RWPE2 (cell line): Measurements from ENCODE around the gene NEDD4L.

Source experiments
- ATAC-seq: fragments of 200-7000 bp; cut with Tn5 transposase; 3 replicates; pipeline ENCODE4 v1.9.1; 2021; ENCODE audit warnings: low read depth
- DNase-seq: peaks from one replicate; pipeline ENCODE4 v3.0.0-alpha.2; 2020; ENCODE audit warnings: low spot score
- H3K27ac ChIP-seq: fragments of 450-650 bp; 2 replicates; pipeline ENCODE4 v1.5.1; 2017; ENCODE audit warnings: mild to moderate bottlenecking; ENCODE audit not compliant: poor library complexity, severe bottlenecking
- H3K27me3 ChIP-seq: fragments of 250-450 bp; sonication (Bioruptor Pico); 2 replicates; pipeline ENCODE4 v1.5.1; 2021; ENCODE audit warnings: mild to moderate bottlenecking, moderate library complexity; ENCODE audit not compliant: insufficient read depth, poor library complexity, severe bottlenecking
- H3K36me3 ChIP-seq: fragments of 250-450 bp; sonication (Bioruptor Pico); 2 replicates; pipeline ENCODE4 v1.5.1; 2020; ENCODE audit warnings: low read depth, mild to moderate bottlenecking, moderate library complexity
- H3K4me1 ChIP-seq: fragments of 250-450 bp; sonication (Bioruptor Pico); 2 replicates; pipeline ENCODE4 v1.5.1; 2021; ENCODE audit warnings: mild to moderate bottlenecking, moderate library complexity; ENCODE audit not compliant: insufficient read depth, poor library complexity, severe bottlenecking
- H3K4me3 ChIP-seq: fragments of 250-450 bp; sonication (Bioruptor Pico); 2 replicates; pipeline ENCODE4 v1.5.1; 2021; ENCODE audit warnings: mild to moderate bottlenecking, moderate library complexity; ENCODE audit not compliant: severe bottlenecking
- H3K9me3 ChIP-seq: fragments of 250-450 bp; sonication (Bioruptor Pico); 2 replicates; pipeline ENCODE4 v1.5.1; 2021; ENCODE audit warnings: mild to moderate bottlenecking, moderate library complexity; ENCODE audit not compliant: severe bottlenecking
- CTCF ChIP-seq: fragments of 450-650 bp; IDR thresholded peaks from one replicate; pipeline ENCODE4 v1.5.1; 2017; ENCODE audit warnings: mild to moderate bottlenecking, moderate library complexity; ENCODE audit not compliant: poor library complexity, severe bottlenecking

NEDD4L gene

GRCh38 chr18:58418361-58418760 is 374.3 kb downstream of the NEDD4L start:
- no peaks in the 10 kb centered on the region for H3K27me3 ChIP-seq

GRCh38 chr18:58419587-58420199 is 375.7 kb downstream of the NEDD4L start:
- Histone ChIP-seq H3K9me3 (no peaks in the 10 kb centered on the region), H3K4me3 (no peak overlapping the region), H3K27ac (no peak overlapping the region), H3K27me3 (no peaks in the 10 kb centered on the region), H3K36me3 (no peaks in the 10 kb centered on the region), H3K4me1 (peaks cover 21% of the 10 kb centered on the region)
- no peak for TF ChIP-seq CTCF
- DNase-seq (no peak), ATAC-seq (no peak)

More at GRCh38 chr18:58418361-58418760, 374.3 kb downstream of the NEDD4L start:
- DNase-seq: no peak
- H3K36me3 ChIP-seq: no peaks in the 10 kb centered on the region
- ATAC-seq: no peak
- H3K4me3 ChIP-seq: no peak overlapping the region
- peak overlapping the region; percentile 64 for H3K27ac ChIP-seq
- H3K4me1 ChIP-seq: peaks cover 21% of the 10 kb centered on the region
- TF ChIP-seq CTCF: no peak
- no peaks in the 10 kb centered on the region for H3K9me3 ChIP-seq

GRCh38 chr18:58426611-58427010 is 382.6 kb downstream of the NEDD4L start:
- H3K4me3 ChIP-seq: no peak overlapping the region
- TF ChIP-seq CTCF: no peak
- DNase-seq: no peak
- H3K4me1 ChIP-seq: no peaks in the 10 kb centered on the region
- H3K27ac ChIP-seq: no peak overlapping the region
- no peak for ATAC-seq
- no peaks in the 10 kb centered on the region for H3K36me3 ChIP-seq
- no peaks in the 10 kb centered on the region for H3K9me3 ChIP-seq
- no peaks in the 10 kb centered on the region for H3K27me3 ChIP-seq

- TF ChIP-seq CTCF: no peak
- no peaks in the 10 kb centered on the region for H3K36me3 ChIP-seq
- H3K27me3 ChIP-seq: no peaks in the 10 kb centered on the region
- no peak overlapping the region for H3K27ac ChIP-seq
- no peaks in the 10 kb centered on the region for H3K9me3 ChIP-seq
- DNase-seq (no peak), ATAC-seq (no peak)
- H3K4me1 ChIP-seq: no peaks in the 10 kb centered on the region
- H3K4me3 ChIP-seq: no peak overlapping the region
Measured at GRCh38 chr18:58427321-58427720, 383.3 kb downstream of the NEDD4L start.

GRCh38 chr18:58429442-58429841 is 385.4 kb downstream of the NEDD4L start:
- H3K27ac ChIP-seq: no peak overlapping the region
- no peaks in the 10 kb centered on the region for H3K9me3 ChIP-seq
- ATAC-seq (no peak), DNase-seq (no peak)
- no peaks in the 10 kb centered on the region for H3K27me3 ChIP-seq
- no peaks in the 10 kb centered on the region for H3K36me3 ChIP-seq
- no peaks in the 10 kb centered on the region for H3K4me1 ChIP-seq
- no peak overlapping the region for H3K4me3 ChIP-seq
- no peak for TF ChIP-seq CTCF
